Spleen (tissue), 7 donors: Measurements from ENCODE around the gene EFNA3.

Experiments
- CTCF ChIP-seq, 11 experiments: fragments of 200-600 bp in 7 of 11; fragments of 450-650 bp in 4 of 11; sonication (generic) in 4 of 11; IDR thresholded peaks in 8 of 11; conservative IDR thresholded peaks in 3 of 11; 1 replicate in 7 of 11; 2 replicates in 4 of 11; pipeline versions ENCODE4 v1.4.0 to v1.8.0; 2016 to 2021; ENCODE audit warnings: antibody characterized with exemption in 11 of 11, inconsistent platforms in 4 of 11, mild to moderate bottlenecking in 1 of 11
- POLR2AphosphoS5 ChIP-seq, 3 donors: sonication (generic); formaldehyde crosslinking; IDR thresholded peaks; one replicate each; pipeline ENCODE4 v1.5.1; 2017; ENCODE audit warnings: antibody characterized with exemption in 3 of 3
- donor health status: DM: no; HTN: no; CAD: no; lungs with moderate emphysema.
- donor health status: DM: no; HTN: no; CAD: no.
- donor health status: DM: no; HTN: no; CAD: no.

DNA sequence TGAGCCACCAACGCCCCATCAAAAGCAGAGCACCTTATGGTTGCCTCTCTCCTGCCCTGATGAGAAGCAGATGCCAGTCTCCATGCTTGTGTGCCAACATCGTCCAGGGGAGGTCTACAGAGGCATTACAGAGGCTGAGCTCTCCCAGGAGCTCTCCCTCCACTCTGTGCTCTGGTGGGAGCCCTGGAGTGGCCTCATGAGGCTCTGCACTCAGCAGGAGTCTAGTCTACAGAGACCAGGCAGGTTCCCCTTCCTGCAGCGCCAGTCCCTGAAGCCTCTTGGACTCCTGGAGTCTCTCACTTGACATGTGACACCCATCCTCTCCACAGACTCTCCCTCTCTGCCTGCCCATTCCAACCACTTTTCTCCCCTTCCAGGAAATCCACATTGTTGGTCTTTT lies 41.6 kb upstream of the EFNA3 start:
- TF ChIP-seq CTCF (IDR thresholded peaks at IDR 0.05 in 8 of 11, conservative IDR thresholded peaks at IDR 0.05 in 3 of 11) (no peak), POLR2AphosphoS5 (IDR thresholded peaks at IDR 0.05) (no peak)
